A549 (cell line): ENCODE measurements around the gene BPIFA3. TPM values are rescaled to one million over a fixed set of nuclear protein-coding genes. Genes with fewer than 3 reads are reported as not detected.
A peak's percentile ranks its signal among the peaks of the same experiment; 100 is the strongest.

Experiments
- ATAC-seq, 2 experiments: fragments of 200-7000 bp in 1 of 2; fragments of >200 bp in 1 of 2; cut with Nextera tagmentation in 1 of 2; cut with Tn5 transposase in 1 of 2; 3 replicates each; pipeline versions ENCODE4 v1.8.0 to v1.9.1; 2018 to 2020; ENCODE audit warnings: mild to moderate bottlenecking in 1 of 2, moderate library complexity in 1 of 2
- CTCF ChIA-PET: fragments of 300-600 bp; sonication (Branson Sonifier 250); formaldehyde crosslinking; extraction: SDS; loops from one replicate; lab custom pipeline; 2021; ENCODE audit warnings: antibody characterized with exemption, inconsistent platforms; lab: Yijun Ruan, JAX
- POLR2A ChIA-PET: fragments of 350-600 bp; formaldehyde crosslinking; extraction: SDS; loops from one replicate; lab custom pipeline; 2021; ENCODE audit warnings: antibody characterized with exemption, inconsistent platforms; lab: Yijun Ruan, JAX
- DNase-seq, 2 experiments: peaks; one replicate each; pipeline versions ENCODE4 v3.0.0 to v3.0.0-alpha.2; 2011 to 2016; ENCODE audit warnings: low read depth in 1 of 2, low spot score in 1 of 2
- FAIRE-seq: peaks from 2 replicates; lab custom pipeline; 2011; peaks lifted over from hg19 to GRCh38; lab: Jason Lieb, UNC
- H3K27ac ChIP-seq, 2 experiments: fragments of >200 bp; sonication (Bioruptor Twin); formaldehyde crosslinking; 3 replicates each; pipeline ENCODE4 v1.5.1; 2016 to 2017
- H3K4me1 ChIP-seq: fragments of >200 bp; sonication (Bioruptor Twin); formaldehyde crosslinking; 3 replicates; pipeline ENCODE4 v1.6.1; 2016
- H3K4me2 ChIP-seq: fragments of >200 bp; sonication (Bioruptor Twin); formaldehyde crosslinking; 3 replicates; pipeline ENCODE4 v1.6.1; 2016
- H3K4me3 ChIP-seq: fragments of >200 bp; sonication (Bioruptor Twin); formaldehyde crosslinking; 3 replicates; pipeline ENCODE4 v1.5.1; 2016
- H3K9me3 ChIP-seq: fragments of >200 bp; sonication (Bioruptor Twin); formaldehyde crosslinking; 3 replicates; pipeline ENCODE4 v1.6.1; 2016
- EHF ChIP-seq: fragments of 250-450 bp; sonication (Bioruptor Pico); IDR thresholded peaks from 2 replicates; pipeline ENCODE4 v1.5.0; 2020; ENCODE audit warnings: mild to moderate bottlenecking
- FOSB ChIP-seq: fragments of 250-450 bp; sonication (Bioruptor Pico); IDR thresholded peaks from 2 replicates; pipeline ENCODE4 v1.5.0; 2020; ENCODE audit warnings: mild to moderate bottlenecking, moderate library complexity
- FOSL2 ChIP-seq, 2 experiments: fragments of 450-650 bp in 1 of 2; fragments of >200 bp in 1 of 2; sonication (Bioruptor Twin) in 1 of 2; formaldehyde crosslinking; IDR thresholded peaks; 2 replicates each; pipeline versions ENCODE4 v1.5.0 to v1.6.1; 2016 to 2020; ENCODE audit warnings: mild to moderate bottlenecking in 1 of 2, moderate library complexity in 1 of 2
- HEYL ChIP-seq: fragments of 250-450 bp; sonication (Bioruptor Pico); IDR thresholded peaks from 2 replicates; pipeline ENCODE4 v1.8.0; 2021; ENCODE audit warnings: mild to moderate bottlenecking, moderate library complexity
- HOXB13 ChIP-seq: fragments of 250-450 bp; sonication (Bioruptor Pico); IDR thresholded peaks from 2 replicates; pipeline ENCODE4 v1.5.0; 2020; ENCODE audit warnings: low read depth, mild to moderate bottlenecking, moderate library complexity
- HOXB5 ChIP-seq: fragments of 250-450 bp; sonication (Bioruptor Pico); IDR thresholded peaks from 2 replicates; pipeline ENCODE4 v1.5.0; 2020; ENCODE audit warnings: mild to moderate bottlenecking, moderate library complexity
- JUN ChIP-seq, 2 experiments: fragments of >200 bp; sonication (Bioruptor Twin); formaldehyde crosslinking; IDR thresholded peaks; 2 replicates in 1 of 2; 3 replicates in 1 of 2; pipeline ENCODE4 v1.6.1; 2016 to 2017
- KDM5A ChIP-seq: fragments of 200-600 bp; sonication (generic); IDR thresholded peaks from 2 replicates; pipeline ENCODE4 v1.6.1; 2016; ENCODE audit warnings: antibody characterized with exemption, mild to moderate bottlenecking
- MAZ ChIP-seq: fragments of 150-350 bp; IDR thresholded peaks from 2 replicates; pipeline ENCODE4 v1.6.1; 2014; ENCODE audit warnings: antibody characterized with exemption, low read depth, low read length, borderline replicate concordance
- NFE2L2 ChIP-seq: fragments of 150-350 bp; conservative IDR thresholded peaks from 2 replicates; pipeline ENCODE4 v1.6.1; 2014; ENCODE audit warnings: low read length
- NR3C1 ChIP-seq: fragments of >200 bp; sonication (Bioruptor Twin); formaldehyde crosslinking; IDR thresholded peaks from 3 replicates; pipeline ENCODE4 v1.6.1; 2017
- PHF8 ChIP-seq: fragments of 200-600 bp; sonication (generic); IDR thresholded peaks from 2 replicates; pipeline ENCODE4 v1.6.1; 2016; ENCODE audit warnings: low read depth, mild to moderate bottlenecking, antibody characterized with exemption, moderate library complexity, borderline replicate concordance
- POLR2AphosphoS2 ChIP-seq: conservative IDR thresholded peaks from 2 replicates; pipeline ENCODE4 v1.6.1; 2012; ENCODE audit warnings: low read length, improper control_type of control experiment, inconsistent platforms
- RAD21 ChIP-seq, 2 experiments: fragments of >200 bp in 1 of 2; sonication (Bioruptor Twin) in 1 of 2; formaldehyde crosslinking in 1 of 2; IDR thresholded peaks in 1 of 2; conservative IDR thresholded peaks in 1 of 2; 2 replicates in 1 of 2; 3 replicates in 1 of 2; pipeline ENCODE4 v1.6.1; 2012 to 2018; ENCODE audit warnings: inconsistent platforms in 1 of 2
- RARB ChIP-seq: fragments of 250-450 bp; sonication (Bioruptor Pico); IDR thresholded peaks from 2 replicates; pipeline ENCODE4 v1.8.0; 2021; ENCODE audit warnings: mild to moderate bottlenecking, moderate library complexity
- RFX5 ChIP-seq: fragments of 450-650 bp; IDR thresholded peaks from 2 replicates; pipeline ENCODE4 v1.7.1; 2014; ENCODE audit warnings: antibody characterized with exemption, mild to moderate bottlenecking, moderate library complexity
- SMC3 ChIP-seq: fragments of >200 bp; sonication (Bioruptor Twin); formaldehyde crosslinking; IDR thresholded peaks from 3 replicates; pipeline ENCODE4 v1.6.1; 2018; ENCODE audit warnings: inconsistent platforms
- TFCP2L1 ChIP-seq: fragments of 250-450 bp; sonication (Bioruptor Pico); IDR thresholded peaks from 2 replicates; pipeline ENCODE4 v1.5.0; 2021; ENCODE audit warnings: mild to moderate bottlenecking
- TP53 ChIP-seq: fragments of 250-450 bp; sonication (Bioruptor Pico); IDR thresholded peaks from 2 replicates; pipeline ENCODE4 v1.5.0; 2021; ENCODE audit warnings: mild to moderate bottlenecking, moderate library complexity
- USF2 ChIP-seq: fragments of 450-650 bp; IDR thresholded peaks from 2 replicates; pipeline ENCODE4 v1.6.1; 2014; ENCODE audit warnings: antibody characterized with exemption
- ZNF302 ChIP-seq: fragments of 250-450 bp; sonication (Bioruptor Pico); IDR thresholded peaks from 2 replicates; pipeline ENCODE4 v1.9.0; 2021; ENCODE audit warnings: inconsistent platforms, mild to moderate bottlenecking, moderate library complexity
- ZSCAN20 ChIP-seq: fragments of 250-450 bp; sonication (Bioruptor Pico); IDR thresholded peaks from 2 replicates; pipeline ENCODE4 v1.8.0; 2022; ENCODE audit warnings: mild to moderate bottlenecking, moderate library complexity
- WGBS: methylation state at CpG from one replicate; pipeline ENCODE4 v1.1.6; 2017; ENCODE audit errors: missing lambda C conversion rate; 5-methylcytosine and 5-hydroxymethylcytosine counted together
- polyA plus RNA-seq, 4 experiments: library from polyadenylated mRNA; depleted of rRNA in 3 of 4; stranded (reverse); fragments of >200 nt; fragmentation: RNase III in 1 of 4; extraction: RNeasy Plus Mini Kit Qiagen cat#74134 plus additional on column Dnase treatment in 1 of 4; gene quantifications; 2 replicates in 3 of 4; 3 replicates in 1 of 4; pipeline ENCODE4 v1.2.3, GENCODE V29; 2011 to 2017
- TF ChIP-seq, protein P1 (sequence below): IDR thresholded peaks from 2 replicates; pipeline ENCODE4 v1.6.1; 2012; ENCODE audit warnings: low read depth, borderline replicate concordance
- TF ChIP-seq, protein P2 (sequence below): fragments of 150-350 bp; IDR thresholded peaks from 2 replicates; pipeline ENCODE4 v1.6.1; 2014; ENCODE audit warnings: low read depth, mild to moderate bottlenecking, low read length

BPIFA3 gene
- polyA plus RNA-seq, 2 of the 4 experiments (the other 2 are of a cell fraction) = not detected

GRCh38 chr20:33232486-33233072 is 15.4 kb downstream of the BPIFA3 start:
- TF ChIP-seq JUN (IDR thresholded peaks at IDR 0.05) (no peak), TP53 (CRISPR knock-in tag) (no peak), PHF8 (no peak), MAZ (no peak), KDM5A (no peak), ZNF302 (no peak), ZSCAN20 (CRISPR knock-in tag) (no peak), EHF (CRISPR knock-in tag) (no peak), RARB (CRISPR knock-in tag) (no peak), RFX5 (no peak), NR3C1 (no peak)
- TF ChIP-seq, protein P1, sequence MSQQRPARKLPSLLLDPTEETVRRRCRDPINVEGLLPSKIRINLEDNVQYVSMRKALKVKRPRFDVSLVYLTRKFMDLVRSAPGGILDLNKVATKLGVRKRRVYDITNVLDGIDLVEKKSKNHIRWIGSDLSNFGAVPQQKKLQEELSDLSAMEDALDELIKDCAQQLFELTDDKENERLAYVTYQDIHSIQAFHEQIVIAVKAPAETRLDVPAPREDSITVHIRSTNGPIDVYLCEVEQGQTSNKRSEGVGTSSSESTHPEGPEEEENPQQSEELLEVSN = no peak
- TF ChIP-seq, all 56 proteins: peak for 0
- DNase-seq (no peak), ATAC-seq (no peak), FAIRE-seq (no peak)
- H3K9me3 ChIP-seq = no peaks in the 10 kb centered on the region
- no peak overlapping the region for H3K4me2 ChIP-seq
- no peak overlapping the region for H3K4me3 ChIP-seq
- H3K27ac ChIP-seq = no peak overlapping the region
- CTCF ChIA-PET = no interaction called here
- WGBS = 0% methylated on average over 2 of the region's 2 CpGs
- POLR2A ChIA-PET = no interaction called here
- no peaks in the 10 kb centered on the region for H3K4me1 ChIP-seq

GRCh38 chr20:33233129-33233774 is 16.1 kb downstream of the BPIFA3 start:
- 13% methylated on average over 5 of the region's 5 CpGs for WGBS
- ATAC-seq (peak; percentile 54 to 76; a peak in 4 of 6 replicates), DNase-seq (no peak), FAIRE-seq (no peak)
- H3K4me2 ChIP-seq = no peak overlapping the region
- H3K4me3 ChIP-seq = no peak overlapping the region
- TF ChIP-seq TP53 (CRISPR knock-in tag) (no peak), FOSL2 (IDR thresholded peaks at IDR 0.05) (no peak), FOSL2 (CRISPR knock-in tag; IDR thresholded peaks at IDR 0.05) (no peak), FOSB (CRISPR knock-in tag) (no peak), HEYL (no peak), RFX5 (no peak)
- TF ChIP-seq, protein P2, sequence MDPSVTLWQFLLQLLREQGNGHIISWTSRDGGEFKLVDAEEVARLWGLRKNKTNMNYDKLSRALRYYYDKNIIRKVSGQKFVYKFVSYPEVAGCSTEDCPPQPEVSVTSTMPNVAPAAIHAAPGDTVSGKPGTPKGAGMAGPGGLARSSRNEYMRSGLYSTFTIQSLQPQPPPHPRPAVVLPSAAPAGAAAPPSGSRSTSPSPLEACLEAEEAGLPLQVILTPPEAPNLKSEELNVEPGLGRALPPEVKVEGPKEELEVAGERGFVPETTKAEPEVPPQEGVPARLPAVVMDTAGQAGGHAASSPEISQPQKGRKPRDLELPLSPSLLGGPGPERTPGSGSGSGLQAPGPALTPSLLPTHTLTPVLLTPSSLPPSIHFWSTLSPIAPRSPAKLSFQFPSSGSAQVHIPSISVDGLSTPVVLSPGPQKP = no peak
- no peaks in the 10 kb centered on the region for H3K9me3 ChIP-seq
- no peaks in the 10 kb centered on the region for H3K4me1 ChIP-seq
- CTCF ChIA-PET = no interaction called here
- POLR2A ChIA-PET = no interaction called here
- H3K27ac ChIP-seq = no peak overlapping the region

DNA sequence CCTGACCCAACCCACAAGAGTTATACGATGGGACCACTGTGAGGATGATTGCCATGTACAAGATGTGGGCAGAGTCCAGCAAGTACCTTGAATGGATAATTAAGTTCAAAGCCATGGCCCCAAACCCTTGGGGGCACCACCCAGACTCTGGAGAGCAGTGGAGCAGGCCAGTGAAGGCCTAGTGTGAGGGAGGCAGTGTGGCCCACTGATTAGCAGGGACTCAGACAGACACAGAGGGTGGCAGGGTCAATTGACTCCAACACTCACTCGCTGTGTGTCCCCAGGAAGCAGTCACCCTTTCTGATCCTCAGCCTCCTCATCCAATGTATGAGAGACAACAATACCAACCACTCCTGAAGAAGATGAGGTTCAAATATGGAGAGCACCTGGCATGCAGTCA is 16.9 kb downstream of the BPIFA3 start:
- Histone ChIP-seq H3K4me3 (no peak overlapping the region), H3K27ac (no peak overlapping the region), H3K9me3 (no peaks in the 10 kb centered on the region), H3K4me1 (no peaks in the 10 kb centered on the region), H3K4me2 (no peak overlapping the region)
- FAIRE-seq (no peak), ATAC-seq (no peak), DNase-seq (no peak)
- ChIA-PET POLR2A (no interaction called here), CTCF (no interaction called here)
- WGBS = 70% methylated on average over 2 of the region's 2 CpGs
- TF ChIP-seq PHF8 = no peak
- no peak for TF ChIP-seq POLR2AphosphoS2
- TF ChIP-seq SMC3 = no peak
- no peak for TF ChIP-seq HOXB13
- TF ChIP-seq USF2 = no peak
- no peak for TF ChIP-seq TFCP2L1 (CRISPR knock-in tag)
- no peak for TF ChIP-seq NFE2L2
- TF ChIP-seq HOXB5 (CRISPR knock-in tag) = no peak
- TF ChIP-seq RAD21 (conservative IDR thresholded peaks at IDR 0.05 in 1 of 2, IDR thresholded peaks at IDR 0.05 in 1 of 2) = no peak
